SK-N-SH (cell line): ENCODE measurements around the gene LPAR1. TPM values are rescaled to one million over a fixed set of nuclear protein-coding genes. Genes with fewer than 3 reads are reported as not detected.

Source experiments
- CTCF ChIA-PET: fragments of 300-600, 350-600 bp; formaldehyde crosslinking; extraction: SDS; loops from one replicate; lab custom pipeline; 2021; lab: Yijun Ruan, JAX
- POLR2A ChIA-PET: fragments of 350-600 bp; sonication (Branson Sonifier 250); formaldehyde crosslinking; extraction: SDS; loops from one replicate; lab custom pipeline; 2020; ENCODE audit warnings: antibody characterized with exemption, inconsistent platforms; lab: Yijun Ruan, JAX
- DNase-seq: peaks from one replicate; pipeline ENCODE4 v3.0.0; 2012
- H2AFZ ChIP-seq: fragments of 200-600 bp; sonication (generic); 2 replicates; pipeline ENCODE4 v1.8.1; 2016; ENCODE audit warnings: antibody characterized with exemption, mild to moderate bottlenecking, low read depth
- H3F3A ChIP-seq: fragments of 200-600 bp; sonication (generic); replicated peaks from 2 replicates; pipeline ENCODE3; 2016; ENCODE audit warnings: antibody characterized with exemption, mild to moderate bottlenecking; ENCODE audit not compliant: insufficient read depth
- H3K27ac ChIP-seq, 2 experiments: fragments of 200-500 bp in 1 of 2; fragments of 200-600 bp in 1 of 2; sonication (Bioruptor generic) in 1 of 2; sonication (generic), shearing (Covaris generic) in 1 of 2; 2 replicates each; pipeline versions ENCODE4 v1.5.1 to v1.6.1; 2014 to 2016; ENCODE audit warnings: low read depth in 2 of 2, inconsistent platforms in 1 of 2, low read length in 1 of 2, mild to moderate bottlenecking in 1 of 2, mixed read lengths in 1 of 2
- H3K27me3 ChIP-seq: fragments of 200-600 bp; sonication (generic), shearing (Covaris generic); 2 replicates; pipeline ENCODE4 v1.6.1; 2016; ENCODE audit warnings: mixed run types; ENCODE audit not compliant: insufficient read depth
- H3K36me3 ChIP-seq, 2 experiments: fragments of 200-500 bp in 1 of 2; fragments of 200-600 bp in 1 of 2; sonication (Bioruptor generic) in 1 of 2; sonication (generic) in 1 of 2; replicated peaks in 1 of 2; 2 replicates each; pipeline versions ENCODE3 to v1.5.1; 2014 to 2016; ENCODE audit warnings: low read length in 1 of 2, mild to moderate bottlenecking in 1 of 2; ENCODE audit not compliant: insufficient read depth in 2 of 2, control insufficient read depth in 1 of 2
- H3K4me1 ChIP-seq, 2 experiments: fragments of 200-500 bp in 1 of 2; fragments of 200-600 bp in 1 of 2; sonication (Bioruptor generic) in 1 of 2; sonication (generic), shearing (Covaris generic) in 1 of 2; 2 replicates each; pipeline versions ENCODE4 v1.5.1 to v1.6.1; 2014 to 2016; ENCODE audit warnings: low read depth in 1 of 2, low read length in 1 of 2, mixed run types in 1 of 2; ENCODE audit not compliant: insufficient read depth in 2 of 2, control insufficient read depth in 1 of 2
- H3K4me2 ChIP-seq: fragments of 200-600 bp; sonication (generic), shearing (Covaris generic); 2 replicates; pipeline ENCODE4 v1.6.1; 2017; ENCODE audit warnings: mixed run types
- H3K4me3 ChIP-seq, 2 experiments: fragments of 200-500 bp in 1 of 2; fragments of 200-600 bp in 1 of 2; sonication (Bioruptor generic) in 1 of 2; sonication (generic), shearing (Covaris generic) in 1 of 2; 2 replicates each; pipeline versions ENCODE4 v1.5.1 to v1.8.1; 2014 to 2016; ENCODE audit warnings: low read depth in 2 of 2, inconsistent platforms in 1 of 2, low read length in 1 of 2, mild to moderate bottlenecking in 1 of 2, mixed read lengths in 1 of 2, moderate library complexity in 1 of 2
- H3K79me2 ChIP-seq: fragments of 200-600 bp; sonication (generic); 2 replicates; pipeline ENCODE4 v1.8.1; 2017; ENCODE audit warnings: mild to moderate bottlenecking; ENCODE audit not compliant: insufficient read depth
- H3K9ac ChIP-seq: fragments of 200-600 bp; sonication (generic); 2 replicates; pipeline ENCODE4 v1.6.1; 2017; ENCODE audit warnings: mixed run types
- H3K9me2 ChIP-seq: fragments of 200-600 bp; sonication (generic); 2 replicates; pipeline ENCODE4 v1.6.1; 2017; ENCODE audit warnings: mixed run types
- H3K9me3 ChIP-seq: fragments of 200-600 bp; sonication (generic); 2 replicates; pipeline ENCODE4 v1.6.1; 2017; ENCODE audit warnings: mixed run types, mild to moderate bottlenecking, moderate library complexity
- H4K20me1 ChIP-seq: fragments of 200-600 bp; sonication (generic); 2 replicates; pipeline ENCODE4 v1.6.1; 2017; ENCODE audit warnings: mild to moderate bottlenecking, mixed run types; ENCODE audit not compliant: insufficient read depth
- CTCF ChIP-seq: fragments of 200-600 bp; sonication (generic); IDR thresholded peaks from 2 replicates; pipeline ENCODE4 v1.6.1; 2017; ENCODE audit warnings: antibody characterized with exemption, mild to moderate bottlenecking, moderate library complexity
- GATA2 ChIP-seq: sonication (generic); formaldehyde crosslinking; IDR thresholded peaks from 2 replicates; pipeline ENCODE4 v1.5.0; 2020; ENCODE audit warnings: mild to moderate bottlenecking, missing genetic modification reagents
- MEF2A ChIP-seq: IDR thresholded peaks from 2 replicates; pipeline ENCODE4 v1.4.0; 2012; ENCODE audit warnings: low read depth, borderline replicate concordance
- MXI1 ChIP-seq: IDR thresholded peaks from 2 replicates; pipeline ENCODE4 v1.6.1; 2012; ENCODE audit warnings: mild to moderate bottlenecking, low read depth, low read length, improper control_type of control experiment
- NRF1 ChIP-seq: IDR thresholded peaks from 2 replicates; pipeline ENCODE4 v1.6.1; 2012; ENCODE audit warnings: low read depth, mild to moderate bottlenecking, low read length
- PBX3 ChIP-seq: IDR thresholded peaks from 2 replicates; pipeline ENCODE4; 2012
- RAD21 ChIP-seq: IDR thresholded peaks from 2 replicates; pipeline ENCODE4 v1.6.1; 2012; ENCODE audit warnings: mild to moderate bottlenecking, low read length
- RFX5 ChIP-seq: IDR thresholded peaks from 2 replicates; pipeline ENCODE4 v1.6.1; 2012; ENCODE audit warnings: mild to moderate bottlenecking, improper control_type of control experiment, low read length
- RXRA ChIP-seq: IDR thresholded peaks from 2 replicates; pipeline ENCODE4 v1.4.0; 2012; ENCODE audit warnings: low read depth, mild to moderate bottlenecking, borderline replicate concordance
- TCF12 ChIP-seq: IDR thresholded peaks from 2 replicates; pipeline ENCODE4 v1.4.0; 2012
- TEAD4 ChIP-seq: IDR thresholded peaks from 2 replicates; pipeline ENCODE4 v1.4.0; 2012; ENCODE audit warnings: mild to moderate bottlenecking, borderline replicate concordance; ENCODE audit not compliant: insufficient read depth
- USF2 ChIP-seq: fragments of 150-350 bp; IDR thresholded peaks from 2 replicates; pipeline ENCODE4 v1.6.1; 2017; ENCODE audit warnings: antibody characterized with exemption, low read length, low read depth, borderline replicate concordance
- ZBTB33 ChIP-seq: IDR thresholded peaks from 2 replicates; pipeline ENCODE4 v1.4.0; 2012; ENCODE audit warnings: low read depth, borderline replicate concordance
- WGBS: methylation state at CpG from one replicate; pipeline ENCODE4 v1.1.6; 2017; ENCODE audit warnings: low lambda C conversion rate; 5-methylcytosine and 5-hydroxymethylcytosine counted together
- polyA plus RNA-seq, 3 experiments: library from polyadenylated mRNA; depleted of rRNA; stranded (reverse); fragments of >200 nt; gene quantifications; 2 replicates each; pipeline ENCODE4 v1.2.3, GENCODE V29; 2012

The LPAR1 gene
- polyA plus RNA-seq, 1 of the 3 experiments (the other 2 are of a cell fraction) = 9.4 TPM

- peaks cover 0 to 16% of the 10 kb centered on the region in 2 experiments; a peak in 2 of 4 replicates for H3K4me1 ChIP-seq
- CTCF ChIA-PET = interaction anchor here (0.6 kb wide), 1 partner anchor 21 kb away, joined by 3 read pairs; no protein-coding TSS in a partner anchor
- no peaks in the 10 kb centered on the region for H3K36me3 ChIP-seq
- H3K4me3 ChIP-seq = no peak overlapping the region
- no peaks in the 10 kb centered on the region for H3K9me2 ChIP-seq
- H3K79me2 ChIP-seq = no peaks in the 10 kb centered on the region
- POLR2A ChIA-PET = no interaction called here
- H2AFZ ChIP-seq = no peak overlapping the region
- 83% methylated on average over 6 of the region's 6 CpGs for WGBS
- no peak overlapping the region for H3K27ac ChIP-seq
- no peaks in the 10 kb centered on the region for H3K9me3 ChIP-seq
- no peaks in the 10 kb centered on the region for H4K20me1 ChIP-seq
- H3K9ac ChIP-seq = no peak overlapping the region
- TF ChIP-seq GATA2 (CRISPR knock-in tag) = no peak
- DNase-seq = no peak
- no peaks in the 10 kb centered on the region for H3F3A ChIP-seq
- H3K27me3 ChIP-seq = no peaks in the 10 kb centered on the region
- H3K4me2 ChIP-seq = no peak overlapping the region
Observed at GRCh38 chr9:110995420-110996340, 42.6 kb downstream of the LPAR1 start.

- H3K27ac ChIP-seq = no peak overlapping the region
- POLR2A ChIA-PET = no interaction called here
- no peaks in the 10 kb centered on the region for H3K9me3 ChIP-seq
- no peak for DNase-seq
- H3K4me2 ChIP-seq = no peak overlapping the region
- H3K4me1 ChIP-seq = peaks cover 0 to 16% of the 10 kb centered on the region in 2 experiments; a peak in 2 of 4 replicates
- WGBS = 75% methylated on average over 4 of the region's 4 CpGs
- no peak overlapping the region for H3K4me3 ChIP-seq
- H4K20me1 ChIP-seq = no peaks in the 10 kb centered on the region
- TF ChIP-seq USF2 (no peak), TCF12 (peak; percentile 30; the same call in 1 of the 2 replicates)
- no peak overlapping the region for H3K9ac ChIP-seq
- CTCF ChIA-PET = interaction anchor here (1.0 kb wide), 1 partner anchor 9 kb away, joined by 3 read pairs; no protein-coding TSS in a partner anchor
- H3K36me3 ChIP-seq = no peaks in the 10 kb centered on the region
- no peaks in the 10 kb centered on the region for H3K79me2 ChIP-seq
- H3F3A ChIP-seq = no peaks in the 10 kb centered on the region
- H2AFZ ChIP-seq = no peak overlapping the region
- no peaks in the 10 kb centered on the region for H3K27me3 ChIP-seq
- no peaks in the 10 kb centered on the region for H3K9me2 ChIP-seq
Observed at GRCh38 chr9:110994771-110995241, 43.5 kb downstream of the LPAR1 start.

GRCh38 chr9:110990481-110990880, 47.8 kb downstream of the LPAR1 start:
- no peak overlapping the region for H3K27ac ChIP-seq
- H3K9ac ChIP-seq = no peak overlapping the region
- 97% methylated on average over 2 of the region's 2 CpGs for WGBS
- CTCF ChIA-PET = no interaction called here
- H3K9me3 ChIP-seq = no peaks in the 10 kb centered on the region
- no peak overlapping the region for H3K4me2 ChIP-seq
- H3K9me2 ChIP-seq = no peaks in the 10 kb centered on the region
- H3K36me3 ChIP-seq = no peaks in the 10 kb centered on the region
- no peak overlapping the region for H2AFZ ChIP-seq
- no peaks in the 10 kb centered on the region for H4K20me1 ChIP-seq
- no peaks in the 10 kb centered on the region for H3F3A ChIP-seq
- peaks cover 0 to 16% of the 10 kb centered on the region in 2 experiments; a peak in 2 of 4 replicates for H3K4me1 ChIP-seq
- H3K4me3 ChIP-seq = no peak overlapping the region
- H3K27me3 ChIP-seq = no peaks in the 10 kb centered on the region
- DNase-seq = no peak
- no peaks in the 10 kb centered on the region for H3K79me2 ChIP-seq
- POLR2A ChIA-PET = no interaction called here
- TF ChIP-seq RAD21 (no peak), MEF2A (no peak), MXI1 (no peak), RFX5 (no peak), ZBTB33 (no peak), NRF1 (no peak), PBX3 (no peak), RXRA (no peak), TEAD4 (no peak), CTCF (no peak)
